Measurements from ENCODE around the gene ANK2. TPM values are rescaled to one million over a fixed set of nuclear protein-coding genes. Genes with fewer than 3 reads are reported as not detected.
A peak's percentile ranks its signal among the peaks of the same experiment; 100 is the strongest.

The ANK2 gene
- polyA plus RNA-seq, 4 donors: 0.22 to 32.7 (median 5.6) TPM

DNA sequence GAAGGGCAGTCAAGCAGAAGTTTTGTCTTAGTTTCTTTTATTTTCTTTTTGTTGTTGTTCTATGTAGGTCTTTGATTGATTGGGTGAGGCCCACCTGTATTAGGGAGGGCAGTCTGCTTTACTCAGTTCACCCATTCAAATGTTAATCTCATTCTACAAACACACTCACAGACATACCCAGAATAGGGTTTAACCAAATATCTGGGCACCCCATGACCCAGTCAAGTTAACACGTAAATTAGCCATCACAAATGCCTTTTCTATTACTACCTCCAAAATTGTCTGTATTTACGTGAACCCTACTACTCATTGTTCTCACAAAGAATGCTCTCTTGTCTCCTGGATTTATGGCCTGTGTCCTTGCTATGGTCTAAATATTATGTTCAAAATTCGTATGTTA lies 339.7 kb downstream of the ANK2 start:
- Histone ChIP-seq H3K9me3 (ENCODE audit: control insufficient read depth in 2 of 2, insufficient read depth in 1 of 2, low read depth in 1 of 2, low read length in 1 of 2) (peaks cover 0 to 13% of the 10 kb centered on the region in 2 donors), H3K36me3 (ENCODE audit: control insufficient read depth in 3 of 3, insufficient read depth in 2 of 3, low read depth in 1 of 3, low read length in 3 of 3) (no peaks in the 10 kb centered on the region), H3K27me3 (ENCODE audit: control insufficient read depth in 3 of 3, insufficient read depth in 3 of 3, low read length in 3 of 3) (no peaks in the 10 kb centered on the region), H3K4me3 (ENCODE audit: low read depth in 1 of 3, low read length in 3 of 3) (no peak overlapping the region), H3K4me1 (ENCODE audit: control insufficient read depth in 3 of 3, insufficient read depth in 2 of 3, low read depth in 1 of 3, low read length in 2 of 3) (no peaks in the 10 kb centered on the region), H3K27ac (ENCODE audit: low read depth in 1 of 3, low read length in 2 of 3) (no peak overlapping the region)
- FAIRE-seq (no peak), DNase-seq (no peak)
- 92 to 96% (median 92%) methylated on average over 3 of the region's 3 CpGs for WGBS, 3 donors

DNA sequence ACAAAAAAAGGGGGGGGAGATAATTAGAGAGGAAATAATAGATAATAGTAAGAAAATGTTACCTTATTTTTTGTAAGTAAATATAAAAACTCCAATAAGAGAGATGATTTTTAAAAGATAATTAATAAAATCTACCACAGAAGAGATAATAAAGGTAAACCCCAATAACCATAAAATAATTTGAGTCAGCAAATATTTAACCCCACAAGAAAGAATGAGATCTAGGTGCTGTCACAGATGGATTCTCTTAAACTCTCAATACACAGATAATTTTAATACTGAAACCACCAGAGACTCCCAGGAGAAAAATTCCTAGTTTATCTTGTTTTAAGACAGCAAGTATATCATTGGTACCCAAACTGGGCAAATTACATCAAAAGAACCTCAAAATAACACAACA lies 341.4 kb downstream of the ANK2 start:
- Histone ChIP-seq H3K4me1 (ENCODE audit: control insufficient read depth in 3 of 3, insufficient read depth in 2 of 3, low read depth in 1 of 3, low read length in 2 of 3) (peaks cover 0 to 2% (median 0%) of the 10 kb centered on the region in 3 donors), H3K9me3 (ENCODE audit: control insufficient read depth in 2 of 2, insufficient read depth in 1 of 2, low read depth in 1 of 2, low read length in 1 of 2) (peaks cover 0 to 12% of the 10 kb centered on the region in 2 donors), H3K36me3 (ENCODE audit: control insufficient read depth in 3 of 3, insufficient read depth in 2 of 3, low read depth in 1 of 3, low read length in 3 of 3) (no peaks in the 10 kb centered on the region), H3K27me3 (ENCODE audit: control insufficient read depth in 3 of 3, insufficient read depth in 3 of 3, low read length in 3 of 3) (no peaks in the 10 kb centered on the region), H3K27ac (ENCODE audit: low read depth in 1 of 3, low read length in 2 of 3) (no peak overlapping the region), H3K4me3 (ENCODE audit: low read depth in 1 of 3, low read length in 3 of 3) (no peak overlapping the region)
- FAIRE-seq: no peak
- DNase-seq: no peak

DNA sequence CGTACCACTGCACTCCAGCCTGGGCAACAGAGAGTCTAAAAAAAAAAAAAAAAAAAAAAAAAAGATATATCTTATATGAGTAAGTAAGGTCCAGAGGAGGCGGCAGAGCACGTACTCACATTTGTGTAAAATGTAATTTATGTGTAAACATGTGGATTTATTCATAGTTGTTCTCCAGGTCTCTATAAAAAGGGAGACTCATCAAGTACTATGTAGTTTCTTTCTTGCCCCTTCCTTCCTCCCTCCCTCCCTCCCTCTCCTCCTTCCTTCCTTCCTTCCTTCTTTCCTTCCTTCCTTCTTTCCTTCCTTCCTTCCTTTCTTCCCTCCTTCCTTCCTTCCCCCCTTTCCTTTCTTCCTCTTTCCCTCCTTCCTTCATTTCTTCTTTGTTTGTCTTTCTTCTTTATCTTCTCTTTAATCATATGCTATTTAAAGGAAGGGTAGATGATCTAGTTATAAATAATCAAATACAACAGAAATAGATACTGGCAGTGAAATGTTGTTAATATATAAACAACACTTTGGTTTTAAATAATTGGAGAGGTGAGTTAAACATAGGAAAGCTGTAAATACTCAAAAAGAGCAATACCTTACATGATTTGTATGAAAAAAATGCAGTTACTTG lies 344.8 kb downstream of the ANK2 start:
- Histone ChIP-seq H3K9me3 (ENCODE audit: control insufficient read depth in 2 of 2, insufficient read depth in 1 of 2, low read depth in 1 of 2, low read length in 1 of 2) (peaks cover 0 to 5% of the 10 kb centered on the region in 2 donors), H3K36me3 (ENCODE audit: control insufficient read depth in 3 of 3, insufficient read depth in 2 of 3, low read depth in 1 of 3, low read length in 3 of 3) (no peaks in the 10 kb centered on the region), H3K27ac (ENCODE audit: low read depth in 1 of 3, low read length in 2 of 3) (no peak overlapping the region), H3K4me1 (ENCODE audit: control insufficient read depth in 3 of 3, insufficient read depth in 2 of 3, low read depth in 1 of 3, low read length in 2 of 3) (peaks cover 0 to 4% (median 0%) of the 10 kb centered on the region in 3 donors), H3K4me3 (ENCODE audit: low read depth in 1 of 3, low read length in 3 of 3) (no peak overlapping the region), H3K27me3 (ENCODE audit: control insufficient read depth in 3 of 3, insufficient read depth in 3 of 3, low read length in 3 of 3) (no peaks in the 10 kb centered on the region)
- DNase-seq (no peak), FAIRE-seq (no peak)
- 73 to 78% (median 75%) methylated on average over 3 of the region's 3 CpGs for WGBS, 3 donors

DNA sequence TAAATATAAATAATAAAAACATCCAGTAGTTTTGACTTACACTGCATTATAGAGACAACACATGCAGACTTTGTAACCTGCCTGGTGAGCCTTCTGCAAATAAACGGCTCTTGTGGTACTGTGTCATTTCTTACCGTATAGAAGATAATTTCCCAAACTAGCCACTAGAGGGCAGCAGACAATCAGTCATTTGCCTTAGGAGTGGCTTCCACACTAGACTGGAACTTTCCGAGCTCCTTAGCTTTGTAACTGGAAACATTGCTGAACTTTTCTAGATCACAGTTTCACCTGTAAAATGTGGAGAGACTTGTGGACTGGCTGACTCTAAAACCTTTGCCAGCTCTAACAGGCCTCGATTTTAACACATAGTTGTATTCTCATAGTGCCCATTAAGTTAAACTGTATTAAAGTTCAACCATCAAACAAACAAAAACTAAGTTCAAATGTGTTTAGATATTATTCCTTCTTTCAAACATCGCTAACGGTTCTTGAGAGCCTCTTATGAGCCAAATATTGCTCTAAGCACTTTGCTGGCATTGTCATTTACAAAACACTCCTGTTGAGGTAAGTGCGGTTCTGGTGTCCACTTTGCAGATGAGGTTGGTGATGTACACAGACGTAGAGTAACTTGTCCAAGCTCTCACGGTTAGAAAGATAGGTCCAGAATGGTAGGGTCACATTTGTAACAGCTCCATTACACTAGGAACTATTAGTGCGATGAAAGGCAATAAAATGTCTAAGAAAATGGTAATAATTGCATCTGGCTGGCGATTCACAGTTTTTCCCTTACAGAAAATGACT lies 345.5 kb downstream of the ANK2 start:
- Histone ChIP-seq H3K36me3 (ENCODE audit: control insufficient read depth in 3 of 3, insufficient read depth in 2 of 3, low read depth in 1 of 3, low read length in 3 of 3) (no peaks in the 10 kb centered on the region), H3K9me3 (ENCODE audit: control insufficient read depth in 2 of 2, insufficient read depth in 1 of 2, low read depth in 1 of 2, low read length in 1 of 2) (no peaks in the 10 kb centered on the region), H3K27me3 (ENCODE audit: control insufficient read depth in 3 of 3, insufficient read depth in 3 of 3, low read length in 3 of 3) (no peaks in the 10 kb centered on the region), H3K4me3 (ENCODE audit: low read depth in 1 of 3, low read length in 3 of 3) (no peak overlapping the region), H3K4me1 (ENCODE audit: control insufficient read depth in 3 of 3, insufficient read depth in 2 of 3, low read depth in 1 of 3, low read length in 2 of 3) (peaks cover 0 to 4% (median 0%) of the 10 kb centered on the region in 3 donors), H3K27ac (ENCODE audit: low read depth in 1 of 3, low read length in 2 of 3) (no peak overlapping the region)
- FAIRE-seq (peak; percentile 44), DNase-seq (peak; percentile 90 to 94)
- WGBS, 3 donors: 48 to 50% (median 50%) methylated on average over 11 of the region's 11 CpGs

DNA sequence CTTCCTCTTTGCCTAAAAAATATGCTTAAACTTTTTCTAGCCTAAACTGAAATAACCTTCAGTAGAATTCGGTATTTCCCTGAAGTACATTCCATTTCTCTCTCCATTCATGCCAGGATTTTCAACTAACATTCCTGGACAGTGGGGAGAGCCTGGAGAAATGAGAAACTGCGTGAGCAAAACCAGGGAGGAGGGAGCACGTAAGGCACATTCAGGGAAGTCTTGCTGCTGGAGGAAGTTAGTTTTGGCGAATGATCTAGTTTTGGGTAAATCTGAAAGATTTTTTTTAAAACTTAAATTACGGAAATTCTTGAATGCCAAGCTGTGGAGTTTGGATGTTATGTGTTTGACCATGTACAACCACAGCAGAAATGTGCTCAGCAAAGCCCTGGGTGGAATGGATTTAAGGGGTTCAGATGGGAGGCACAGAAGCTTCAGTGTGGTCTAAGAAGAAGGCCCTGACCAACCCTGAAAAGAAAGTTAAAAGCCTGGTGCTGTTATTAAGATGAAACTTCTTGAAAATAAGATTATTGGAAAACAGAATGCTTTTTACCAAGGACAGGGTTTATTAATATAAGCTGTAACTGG lies 347.8 kb downstream of the ANK2 start:
- FAIRE-seq (no peak), DNase-seq (no peak)
- H3K27me3 ChIP-seq (ENCODE audit: control insufficient read depth in 3 of 3, insufficient read depth in 3 of 3, low read length in 3 of 3): no peaks in the 10 kb centered on the region
- H3K4me3 ChIP-seq (ENCODE audit: low read depth in 1 of 3, low read length in 3 of 3): no peak overlapping the region
- H3K9me3 ChIP-seq (ENCODE audit: control insufficient read depth in 2 of 2, insufficient read depth in 1 of 2, low read depth in 1 of 2, low read length in 1 of 2): peaks cover 0 to 7% of the 10 kb centered on the region in 2 donors
- H3K4me1 ChIP-seq (ENCODE audit: control insufficient read depth in 3 of 3, insufficient read depth in 2 of 3, low read depth in 1 of 3, low read length in 2 of 3): peaks cover 0 to 4% (median 0%) of the 10 kb centered on the region in 3 donors
- no peak overlapping the region for H3K27ac ChIP-seq (ENCODE audit: low read depth in 1 of 3, low read length in 2 of 3)
- 50 to 74% (median 61%) methylated on average over 5 of the region's 5 CpGs for WGBS, 3 donors
- H3K36me3 ChIP-seq (ENCODE audit: control insufficient read depth in 3 of 3, insufficient read depth in 2 of 3, low read depth in 1 of 3, low read length in 3 of 3): no peaks in the 10 kb centered on the region

DNA sequence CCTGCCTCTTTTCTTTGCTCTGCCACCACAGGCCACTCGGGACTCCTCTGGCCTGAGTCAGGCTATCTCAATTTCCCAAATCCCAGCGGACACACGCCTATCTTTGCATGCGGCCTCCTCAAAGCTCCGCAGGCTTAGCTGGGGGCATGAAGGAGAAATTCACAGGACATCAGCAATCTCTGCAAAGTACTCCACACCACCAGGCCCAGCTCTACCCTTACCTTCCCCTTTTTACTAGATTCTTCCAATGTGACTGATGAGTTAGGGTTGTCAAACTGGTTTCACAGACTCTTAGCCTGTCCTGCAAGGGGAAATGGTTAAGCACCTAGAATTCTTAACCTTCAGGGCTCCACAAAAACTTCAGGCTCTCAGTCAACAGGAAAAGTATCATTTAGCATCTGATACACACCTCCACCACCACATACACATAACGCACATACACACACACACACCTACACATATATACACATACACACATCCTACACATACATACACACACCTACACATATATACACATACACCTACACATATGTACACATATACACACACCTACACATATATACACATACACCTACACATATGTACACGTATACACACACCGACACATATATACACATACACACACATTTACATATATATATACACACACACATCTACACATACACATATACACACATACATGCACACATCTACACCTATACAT lies 349.1 kb downstream of the ANK2 start:
- H3K4me1 ChIP-seq (ENCODE audit: control insufficient read depth in 3 of 3, insufficient read depth in 2 of 3, low read depth in 1 of 3, low read length in 2 of 3): peaks cover 0 to 8% (median 0%) of the 10 kb centered on the region in 3 donors
- DNase-seq (no peak), FAIRE-seq (no peak)
- H3K4me3 ChIP-seq (ENCODE audit: low read depth in 1 of 3, low read length in 3 of 3): no peak overlapping the region
- H3K27me3 ChIP-seq (ENCODE audit: control insufficient read depth in 3 of 3, insufficient read depth in 3 of 3, low read length in 3 of 3): no peaks in the 10 kb centered on the region
- peaks cover 0 to 7% of the 10 kb centered on the region in 2 donors for H3K9me3 ChIP-seq (ENCODE audit: control insufficient read depth in 2 of 2, insufficient read depth in 1 of 2, low read depth in 1 of 2, low read length in 1 of 2)
- 83 to 95% (median 93%) methylated on average over 7 to 8 of the region's 8 CpGs for WGBS, 3 donors
- no peak overlapping the region for H3K27ac ChIP-seq (ENCODE audit: low read depth in 1 of 3, low read length in 2 of 3)
- H3K36me3 ChIP-seq (ENCODE audit: control insufficient read depth in 3 of 3, insufficient read depth in 2 of 3, low read depth in 1 of 3, low read length in 3 of 3): no peaks in the 10 kb centered on the region

DNA sequence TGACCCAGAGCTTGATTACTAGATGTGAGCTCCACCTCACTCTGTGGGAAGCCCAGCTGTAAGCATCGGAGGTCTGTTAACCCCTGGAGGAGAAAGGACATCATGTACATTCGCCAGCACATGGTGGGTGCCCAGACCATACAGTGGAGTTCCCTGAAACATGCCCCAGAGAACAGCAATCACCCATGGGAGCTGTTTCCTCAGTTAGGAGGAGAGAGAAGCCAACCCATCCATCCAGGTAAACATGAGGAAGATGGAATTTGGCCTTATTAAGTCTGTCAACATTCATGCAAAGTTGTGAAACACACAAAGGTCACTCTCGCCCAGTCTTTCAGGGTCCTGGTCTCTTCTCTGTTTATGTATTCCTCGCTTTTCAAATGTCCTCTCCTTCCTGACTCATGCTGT lies 354.7 kb downstream of the ANK2 start:
- Histone ChIP-seq H3K9me3 (ENCODE audit: control insufficient read depth in 2 of 2, insufficient read depth in 1 of 2, low read depth in 1 of 2, low read length in 1 of 2) (peaks cover 0 to 7% of the 10 kb centered on the region in 2 donors), H3K4me3 (ENCODE audit: low read depth in 1 of 3, low read length in 3 of 3) (no peak overlapping the region), H3K27ac (ENCODE audit: low read depth in 1 of 3, low read length in 2 of 3) (peak overlapping the region in 1 of 3 donors; percentile 79), H3K4me1 (ENCODE audit: control insufficient read depth in 3 of 3, insufficient read depth in 2 of 3, low read depth in 1 of 3, low read length in 2 of 3) (peaks cover 0 to 27% (median 0%) of the 10 kb centered on the region in 3 donors), H3K36me3 (ENCODE audit: control insufficient read depth in 3 of 3, insufficient read depth in 2 of 3, low read depth in 1 of 3, low read length in 3 of 3) (no peaks in the 10 kb centered on the region), H3K27me3 (ENCODE audit: control insufficient read depth in 3 of 3, insufficient read depth in 3 of 3, low read length in 3 of 3) (peaks cover 0 to 2% (median 0%) of the 10 kb centered on the region in 3 donors)
- WGBS, 3 donors: 51 to 81% (median 66%) methylated on average over 4 of the region's 4 CpGs
- DNase-seq (peak; percentile 20 to 87), FAIRE-seq (no peak)

DNA sequence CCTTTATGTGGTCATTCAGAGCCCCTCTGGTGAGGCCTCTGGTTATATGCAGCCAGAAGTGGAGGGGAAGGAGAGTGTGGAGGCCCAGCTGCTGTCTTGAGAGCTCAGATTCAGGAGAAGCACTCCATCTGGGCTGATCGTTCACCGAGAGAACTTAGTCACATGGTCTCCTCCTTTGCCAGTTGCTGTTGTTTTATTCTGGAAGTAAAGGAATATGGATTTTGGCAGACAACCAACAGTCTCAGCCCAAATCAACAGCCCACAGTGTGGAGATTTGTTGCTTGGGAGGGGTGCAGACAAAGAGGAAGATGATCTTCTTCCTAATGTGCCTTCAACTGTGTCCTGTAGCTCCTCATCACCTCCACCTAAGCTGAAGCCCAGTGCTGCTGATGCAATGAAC lies 355.4 kb downstream of the ANK2 start:
- H3K27ac ChIP-seq (ENCODE audit: low read depth in 1 of 3, low read length in 2 of 3): peak overlapping the region in 1 of 3 donors; percentile 79
- H3K4me3 ChIP-seq (ENCODE audit: low read depth in 1 of 3, low read length in 3 of 3): no peak overlapping the region
- FAIRE-seq: no peak
- H3K9me3 ChIP-seq (ENCODE audit: control insufficient read depth in 2 of 2, insufficient read depth in 1 of 2, low read depth in 1 of 2, low read length in 1 of 2): peaks cover 0 to 7% of the 10 kb centered on the region in 2 donors
- H3K4me1 ChIP-seq (ENCODE audit: control insufficient read depth in 3 of 3, insufficient read depth in 2 of 3, low read depth in 1 of 3, low read length in 2 of 3): peaks cover 0 to 27% (median 0%) of the 10 kb centered on the region in 3 donors
- 44 to 63% (median 46%) methylated on average over 2 of the region's 2 CpGs for WGBS, 3 donors
- peak in 1 of 2 donors; percentile 33 for DNase-seq
- peaks cover 0 to 2% (median 0%) of the 10 kb centered on the region in 3 donors for H3K27me3 ChIP-seq (ENCODE audit: control insufficient read depth in 3 of 3, insufficient read depth in 3 of 3, low read length in 3 of 3)
- no peaks in the 10 kb centered on the region for H3K36me3 ChIP-seq (ENCODE audit: control insufficient read depth in 3 of 3, insufficient read depth in 2 of 3, low read depth in 1 of 3, low read length in 3 of 3)

Data from small intestine (tissue), 7 donors.